ENCODE results near the gene MAD1L1.

GRCh38 chr7:2117646-2118045, 115.1 kb downstream of the MAD1L1 start:
- TF ChIP-seq CREM (CRISPR knock-in tag; IDR thresholded peaks at IDR 0.05) (no peak), CTCF (IDR thresholded peaks at IDR 0.05) (no peak), NFATC4 (CRISPR knock-in tag; IDR thresholded peaks at IDR 0.05) (no peak), ATF1 (CRISPR knock-in tag; IDR thresholded peaks at IDR 0.05) (no peak), CBFB (CRISPR knock-in tag; IDR thresholded peaks at IDR 0.05; ENCODE audit: low read depth) (no peak), ELF4 (CRISPR knock-in tag; IDR thresholded peaks at IDR 0.05; ENCODE audit: low read depth) (no peak), E2F5 (CRISPR knock-in tag; IDR thresholded peaks at IDR 0.05) (no peak), GABPB1 (CRISPR knock-in tag; IDR thresholded peaks at IDR 0.05) (no peak), USF2 (CRISPR knock-in tag; IDR thresholded peaks at IDR 0.05) (no peak)
